ENCODE measurements around the gene IGSF23. TPM values are rescaled to one million over a fixed set of nuclear protein-coding genes. Genes with fewer than 3 reads are reported as not detected.
"Not testable (repeated sequence)": the region's sequence is repeated elsewhere in the genome, so short reads cannot be mapped to it uniquely, and the experiment has no call there.

Gene IGSF23
- total and polyA plus RNA-seq, 5 donors from 2014 or later: not detected

DNA sequence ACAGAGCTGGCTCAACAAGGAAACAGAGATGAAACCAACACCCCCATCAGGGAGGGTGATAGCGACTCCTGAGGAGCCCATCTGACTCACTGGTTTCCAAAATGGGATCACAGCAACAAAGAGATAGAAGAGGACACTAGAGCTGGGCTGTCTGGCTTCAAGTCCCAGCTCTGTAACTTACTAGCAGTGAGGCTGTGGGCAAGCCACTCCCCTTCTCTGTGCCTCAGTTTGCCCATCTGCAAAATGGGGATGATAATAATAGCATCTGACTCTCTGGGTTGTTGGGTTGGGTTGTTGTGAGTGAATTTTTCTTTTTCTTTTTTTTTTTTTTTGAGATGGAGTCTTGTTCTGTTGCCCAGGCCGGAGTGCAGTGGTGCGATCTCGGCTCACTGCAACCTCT, 14.3 kb downstream of the IGSF23 start:
- ATAC-seq (ENCODE audit: low read depth in 2 of 2) (no peak), DNase-seq (no peak)
- no peak overlapping the region for H3K4me3 Mint-ChIP-seq
- Histone ChIP-seq H3K4me1 (ENCODE audit: control insufficient read depth, insufficient read depth, low read length, poor library complexity, severe bottlenecking) (no peaks in the 10 kb centered on the region), H3K27ac (ENCODE audit: insufficient read depth, low read length, poor library complexity, severe bottlenecking) (no peak overlapping the region), H3K4me3 (ENCODE audit: low read depth, low read length) (no peak overlapping the region), H3K9me3 (ENCODE audit: control insufficient read depth in 2 of 2, low read length in 2 of 2) (no peaks in the 10 kb centered on the region), H3K27me3 (ENCODE audit: control insufficient read depth, insufficient read depth, low read length) (no peaks in the 10 kb centered on the region), H3K36me3 (ENCODE audit: control insufficient read depth, insufficient read depth, low read length) (no peaks in the 10 kb centered on the region)
- H3K4me1 Mint-ChIP-seq: no peaks in the 10 kb centered on the region
- peaks cover 10% of the 10 kb centered on the region for H3K27me3 Mint-ChIP-seq
- no peak overlapping the region for H3K27ac Mint-ChIP-seq
- no peaks in the 10 kb centered on the region for H3K36me3 Mint-ChIP-seq
- H3K9me3 Mint-ChIP-seq: peaks cover 0 to 4% (median 0%) of the 10 kb centered on the region in 7 donors

- H3K4me3 ChIP-seq (ENCODE audit: low read depth, low read length): no peak overlapping the region
- ATAC-seq (ENCODE audit: low read depth in 2 of 2): no peak
Observed at GRCh38 chr19:44628793-44629192, 15.4 kb downstream of the IGSF23 start.

DNA sequence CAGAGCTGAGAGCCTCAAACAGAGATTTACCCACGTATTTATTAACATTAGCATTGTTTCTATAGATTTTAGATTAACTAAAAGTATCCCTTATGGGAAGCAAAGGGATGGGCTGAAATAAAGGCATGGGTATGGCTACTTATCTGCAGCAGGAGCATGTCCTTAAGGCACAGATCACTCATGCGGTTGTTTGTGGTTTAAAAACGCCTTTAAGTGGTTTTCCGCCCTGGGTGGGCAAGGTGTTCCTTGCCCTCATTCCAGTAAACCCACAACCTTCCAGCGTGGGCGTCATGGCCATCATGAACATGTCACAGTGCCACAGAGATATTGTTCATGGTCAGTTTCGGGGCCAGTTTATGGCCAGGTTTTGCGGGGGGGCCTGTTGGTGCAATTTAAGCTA, 18.2 kb downstream of the IGSF23 start:
- not testable (repeated sequence) for H3K27me3 ChIP-seq (ENCODE audit: control insufficient read depth, insufficient read depth, low read length); ATAC-seq (ENCODE audit: low read depth in 2 of 2); H3K27ac ChIP-seq (ENCODE audit: insufficient read depth, low read length, poor library complexity, severe bottlenecking); H3K4me1 ChIP-seq (ENCODE audit: control insufficient read depth, insufficient read depth, low read length, poor library complexity, severe bottlenecking); H3K36me3 Mint-ChIP-seq; H3K9me3 ChIP-seq (ENCODE audit: control insufficient read depth in 2 of 2, low read length in 2 of 2); H3K4me3 Mint-ChIP-seq; H3K27ac Mint-ChIP-seq; H3K36me3 ChIP-seq (ENCODE audit: control insufficient read depth, insufficient read depth, low read length); H3K27me3 Mint-ChIP-seq; H3K4me1 Mint-ChIP-seq; H3K4me3 ChIP-seq (ENCODE audit: low read depth, low read length); DNase-seq; H3K9me3 Mint-ChIP-seq

More at GRCh38 chr19:44628793-44629192, 15.4 kb downstream of the IGSF23 start:
- H3K27ac Mint-ChIP-seq: peak overlapping the region in 1 of 3 donors; percentile 30
- H3K27ac ChIP-seq (ENCODE audit: insufficient read depth, low read length, poor library complexity, severe bottlenecking): no peak overlapping the region
- no peaks in the 10 kb centered on the region for H3K27me3 ChIP-seq (ENCODE audit: control insufficient read depth, insufficient read depth, low read length)
- no peaks in the 10 kb centered on the region for H3K4me1 Mint-ChIP-seq
- H3K4me1 ChIP-seq (ENCODE audit: control insufficient read depth, insufficient read depth, low read length, poor library complexity, severe bottlenecking): no peaks in the 10 kb centered on the region
- no peak overlapping the region for H3K4me3 Mint-ChIP-seq
- H3K9me3 Mint-ChIP-seq: peaks cover 0 to 4% (median 0%) of the 10 kb centered on the region in 7 donors
- DNase-seq: no peak
- no peaks in the 10 kb centered on the region for H3K36me3 Mint-ChIP-seq
- no peaks in the 10 kb centered on the region for H3K9me3 ChIP-seq (ENCODE audit: control insufficient read depth in 2 of 2, low read length in 2 of 2)
- H3K36me3 ChIP-seq (ENCODE audit: control insufficient read depth, insufficient read depth, low read length): no peaks in the 10 kb centered on the region
- peaks cover 10% of the 10 kb centered on the region for H3K27me3 Mint-ChIP-seq

DNA sequence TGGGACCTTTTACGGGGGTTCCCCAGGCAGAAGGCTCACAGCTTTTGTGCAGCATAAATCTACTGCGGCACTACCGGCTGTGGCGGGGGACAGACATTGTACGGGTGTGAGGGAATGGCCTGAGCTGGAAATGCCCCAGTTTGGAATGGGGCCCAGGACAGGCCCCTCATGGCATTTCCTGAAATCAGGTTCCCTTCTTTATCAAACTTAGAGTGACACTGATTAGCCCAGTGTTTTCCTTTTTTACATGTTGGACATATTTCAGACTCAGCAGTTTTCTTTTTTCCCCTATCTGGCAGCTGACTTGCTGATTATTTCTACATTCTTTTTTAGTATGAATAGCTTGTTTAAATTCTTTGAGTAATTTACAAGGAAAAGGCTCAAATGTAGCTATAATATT, 20.7 kb downstream of the IGSF23 start:
- not testable (repeated sequence) for H3K9me3 Mint-ChIP-seq; H3K4me1 ChIP-seq (ENCODE audit: control insufficient read depth, insufficient read depth, low read length, poor library complexity, severe bottlenecking); DNase-seq; H3K9me3 ChIP-seq (ENCODE audit: control insufficient read depth in 2 of 2, low read length in 2 of 2); H3K27me3 Mint-ChIP-seq; H3K27ac ChIP-seq (ENCODE audit: insufficient read depth, low read length, poor library complexity, severe bottlenecking); H3K36me3 ChIP-seq (ENCODE audit: control insufficient read depth, insufficient read depth, low read length); H3K4me3 ChIP-seq (ENCODE audit: low read depth, low read length); H3K36me3 Mint-ChIP-seq; H3K4me3 Mint-ChIP-seq; ATAC-seq (ENCODE audit: low read depth in 2 of 2); H3K4me1 Mint-ChIP-seq; H3K27ac Mint-ChIP-seq; H3K27me3 ChIP-seq (ENCODE audit: control insufficient read depth, insufficient read depth, low read length)

- H3K4me3 Mint-ChIP-seq: no peak overlapping the region
Observed at GRCh38 chr19:44634785-44635184, 21.4 kb downstream of the IGSF23 start.

DNA sequence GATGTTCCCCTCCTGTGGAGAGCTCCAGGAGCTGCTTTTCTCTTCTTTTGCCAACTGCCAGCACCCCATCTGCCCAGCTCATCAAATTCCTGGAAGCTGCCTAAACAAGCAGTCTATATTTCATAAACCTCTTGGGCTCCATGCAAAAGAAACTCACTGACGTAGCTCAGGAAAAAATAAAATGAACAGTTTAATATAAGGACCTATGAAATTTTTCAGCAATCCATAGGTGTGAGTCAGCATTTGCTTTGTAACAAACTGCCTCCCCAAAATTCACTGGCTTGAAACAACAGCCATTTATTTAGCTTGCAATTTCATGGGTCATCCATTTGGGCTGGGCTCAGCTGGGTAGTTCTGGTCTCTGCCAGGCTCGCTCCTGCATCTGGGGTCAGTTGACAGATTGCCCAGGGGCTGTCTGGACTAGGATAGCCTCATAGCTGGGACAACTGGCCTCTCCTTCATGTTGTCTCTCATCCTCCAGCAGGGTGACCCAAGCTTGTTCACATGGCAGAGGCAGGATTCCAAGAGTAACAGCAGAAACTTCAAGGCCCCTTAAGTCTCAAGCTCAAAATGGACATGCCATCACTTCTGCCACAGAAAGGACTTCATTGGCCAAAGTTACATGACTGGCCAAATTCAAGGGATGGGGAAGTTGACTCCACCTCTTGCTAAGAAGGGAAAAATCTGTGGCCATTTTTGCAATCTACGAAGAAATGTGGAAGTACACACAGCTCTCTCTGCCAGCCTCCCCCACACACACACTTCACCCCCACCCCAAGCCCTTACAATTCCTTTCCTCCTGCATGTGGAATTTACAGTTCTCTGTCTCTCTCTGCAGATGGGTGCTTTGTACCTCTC, 22.4 kb downstream of the IGSF23 start:
- H3K36me3 Mint-ChIP-seq: no peaks in the 10 kb centered on the region
- no peak for DNase-seq

More at GRCh38 chr19:44634785-44635184, 21.4 kb downstream of the IGSF23 start:
- H3K4me3 ChIP-seq (ENCODE audit: low read depth, low read length): no peak overlapping the region
- H3K9me3 ChIP-seq (ENCODE audit: control insufficient read depth in 2 of 2, low read length in 2 of 2): no peaks in the 10 kb centered on the region
- H3K36me3 ChIP-seq (ENCODE audit: control insufficient read depth, insufficient read depth, low read length): no peaks in the 10 kb centered on the region
- DNase-seq (no peak), ATAC-seq (ENCODE audit: low read depth in 2 of 2) (no peak)
- H3K36me3 Mint-ChIP-seq: no peaks in the 10 kb centered on the region
- H3K27ac Mint-ChIP-seq: no peak overlapping the region
- no peaks in the 10 kb centered on the region for H3K4me1 ChIP-seq (ENCODE audit: control insufficient read depth, insufficient read depth, low read length, poor library complexity, severe bottlenecking)
- no peaks in the 10 kb centered on the region for H3K4me1 Mint-ChIP-seq
- H3K27ac ChIP-seq (ENCODE audit: insufficient read depth, low read length, poor library complexity, severe bottlenecking): no peak overlapping the region
- H3K27me3 Mint-ChIP-seq: peaks cover 9% of the 10 kb centered on the region
- H3K9me3 Mint-ChIP-seq: peaks cover 0 to 6% (median 0%) of the 10 kb centered on the region in 7 donors
- no peaks in the 10 kb centered on the region for H3K27me3 ChIP-seq (ENCODE audit: control insufficient read depth, insufficient read depth, low read length)

GRCh38 chr19:44636439-44637389, 23.4 kb downstream of the IGSF23 start:
- no peaks in the 10 kb centered on the region for H3K36me3 ChIP-seq (ENCODE audit: control insufficient read depth, insufficient read depth, low read length)
- DNase-seq (no peak), ATAC-seq (ENCODE audit: low read depth in 2 of 2) (no peak)
- Mint-ChIP-seq H3K4me1 (no peaks in the 10 kb centered on the region), H3K36me3 (no peaks in the 10 kb centered on the region), H3K9me3 (peaks cover 0 to 6% (median 0%) of the 10 kb centered on the region in 7 donors), H3K27ac (no peak overlapping the region), H3K4me3 (no peak overlapping the region), H3K27me3 (peaks cover 14% of the 10 kb centered on the region)
- no peaks in the 10 kb centered on the region for H3K9me3 ChIP-seq (ENCODE audit: control insufficient read depth in 2 of 2, low read length in 2 of 2)
- H3K4me1 ChIP-seq (ENCODE audit: control insufficient read depth, insufficient read depth, low read length, poor library complexity, severe bottlenecking): no peaks in the 10 kb centered on the region
- no peaks in the 10 kb centered on the region for H3K27me3 ChIP-seq (ENCODE audit: control insufficient read depth, insufficient read depth, low read length)
- no peak overlapping the region for H3K27ac ChIP-seq (ENCODE audit: insufficient read depth, low read length, poor library complexity, severe bottlenecking)
- no peak overlapping the region for H3K4me3 ChIP-seq (ENCODE audit: low read depth, low read length)

More for the DNA sequence above, 22.4 kb downstream of the IGSF23 start:
- Mint-ChIP-seq H3K27me3 (peaks cover 9% of the 10 kb centered on the region), H3K9me3 (peaks cover 0 to 6% (median 0%) of the 10 kb centered on the region in 7 donors), H3K4me1 (no peaks in the 10 kb centered on the region), H3K27ac (no peak overlapping the region), H3K4me3 (no peak overlapping the region)
- Histone ChIP-seq H3K4me3 (ENCODE audit: low read depth, low read length) (no peak overlapping the region), H3K4me1 (ENCODE audit: control insufficient read depth, insufficient read depth, low read length, poor library complexity, severe bottlenecking) (no peaks in the 10 kb centered on the region), H3K9me3 (ENCODE audit: control insufficient read depth in 2 of 2, low read length in 2 of 2) (no peaks in the 10 kb centered on the region), H3K27ac (ENCODE audit: insufficient read depth, low read length, poor library complexity, severe bottlenecking) (no peak overlapping the region), H3K27me3 (ENCODE audit: control insufficient read depth, insufficient read depth, low read length) (no peaks in the 10 kb centered on the region), H3K36me3 (ENCODE audit: control insufficient read depth, insufficient read depth, low read length) (no peaks in the 10 kb centered on the region)
- ATAC-seq (ENCODE audit: low read depth in 2 of 2): no peak
